Endothelial cell of umbilical vein (primary cell): ENCODE measurements around the gene ST6GALNAC3. TPM values are rescaled to one million over a fixed set of nuclear protein-coding genes. Genes with fewer than 3 reads are reported as not detected.

Source experiments
- BruUV-seq: library from RNA; stranded (reverse); fragments of 400-500 nt; replicated peaks from 2 replicates; lab custom pipeline; 2021; lab: Mats Ljungman, UMichigan
- CTCF ChIA-PET: fragments of 300-600, 350-600 bp; sonication (Branson Sonifier 250); formaldehyde crosslinking; loops from one replicate; lab custom pipeline; 2021; ENCODE audit warnings: antibody characterized with exemption, inconsistent platforms; lab: Charles Lee
- POLR2A ChIA-PET: fragments of 300-600, 350-600 bp; sonication (Branson Sonifier 250); formaldehyde crosslinking; loops from one replicate; lab custom pipeline; 2021; ENCODE audit warnings: antibody characterized with exemption, inconsistent platforms; lab: Charles Lee
- DNase-seq: peaks from one replicate; pipeline ENCODE4 v3.0.0-alpha.2; 2011; ENCODE audit warnings: low read depth, low spot score
- FAIRE-seq: peaks from 2 replicates; lab custom pipeline; 2011; peaks lifted over from hg19 to GRCh38; lab: Jason Lieb, UNC
- H2AFZ ChIP-seq: 2 replicates; pipeline ENCODE4 v1.6.0; 2012; ENCODE audit warnings: low read depth, low read length, control low read depth, inconsistent platforms
- H3K27ac ChIP-seq: 2 replicates; pipeline ENCODE4 v1.5.1; 2011; ENCODE audit warnings: low read depth, mild to moderate bottlenecking, control low read depth, low read length, moderate library complexity; ENCODE audit not compliant: insufficient read depth
- H3K27me3 ChIP-seq, 2 experiments: 2 replicates each; pipeline versions ENCODE4 v1.6.0 to v1.6.1; 2011; ENCODE audit warnings: low read length in 2 of 2, mixed read lengths in 1 of 2; ENCODE audit not compliant: control insufficient read depth in 2 of 2, insufficient read depth in 2 of 2
- H3K36me3 ChIP-seq, 2 experiments: 2 replicates in 1 of 2; 3 replicates in 1 of 2; pipeline ENCODE4 v1.5.1; 2011; ENCODE audit warnings: low read length in 2 of 2, mild to moderate bottlenecking in 1 of 2, moderate library complexity in 1 of 2; ENCODE audit not compliant: control insufficient read depth in 2 of 2, insufficient read depth in 2 of 2; ENCODE audit errors: extremely low read depth in 1 of 2
- H3K4me1 ChIP-seq: 3 replicates; pipeline ENCODE4 v1.5.1; 2011; ENCODE audit warnings: mild to moderate bottlenecking, low read length; ENCODE audit not compliant: control insufficient read depth, insufficient read depth; ENCODE audit errors: extremely low read depth
- H3K4me2 ChIP-seq: 2 replicates; pipeline ENCODE4 v1.6.1; 2011; ENCODE audit warnings: low read length, control low read depth, mixed read lengths; ENCODE audit not compliant: insufficient read depth
- H3K4me3 ChIP-seq, 3 experiments: fragments of 200-600 bp in 1 of 3; sonication (generic), shearing (Covaris generic) in 1 of 3; replicated peaks in 1 of 3; 2 replicates each; pipeline ENCODE4 v1.5.1; 2011 to 2016; ENCODE audit warnings: control low read depth in 3 of 3, low read length in 3 of 3, mild to moderate bottlenecking in 2 of 3, inconsistent platforms in 1 of 3, low read depth in 1 of 3, moderate library complexity in 1 of 3; ENCODE audit not compliant: insufficient read depth in 1 of 3
- H3K79me2 ChIP-seq: 2 replicates; pipeline ENCODE4 v1.6.0; 2012; ENCODE audit warnings: low read length, inconsistent platforms; ENCODE audit not compliant: control insufficient read depth, insufficient read depth
- H3K9ac ChIP-seq: replicated peaks from 2 replicates; pipeline ENCODE3; 2011; ENCODE audit warnings: low read length, control low read depth; ENCODE audit not compliant: insufficient read depth; ENCODE audit errors: extremely low read depth
- H3K9me1 ChIP-seq: replicated peaks from 3 replicates; pipeline ENCODE4 v1.6.0; 2011; ENCODE audit warnings: mild to moderate bottlenecking, low read length; ENCODE audit not compliant: control insufficient read depth, insufficient read depth; ENCODE audit errors: extremely low read depth
- H3K9me3 ChIP-seq: replicated peaks from 2 replicates; pipeline ENCODE4 v1.5.1; 2012; ENCODE audit warnings: low read length, inconsistent platforms; ENCODE audit not compliant: control insufficient read depth, insufficient read depth
- H4K20me1 ChIP-seq: replicated peaks from 2 replicates; pipeline ENCODE3; 2011; ENCODE audit warnings: mild to moderate bottlenecking, low read length; ENCODE audit not compliant: control insufficient read depth, insufficient read depth; ENCODE audit errors: extremely low read depth
- EZH2 ChIP-seq: IDR thresholded peaks from 2 replicates; pipeline ENCODE4 v1.6.1; 2012; ENCODE audit warnings: borderline replicate concordance, low read depth, mild to moderate bottlenecking, moderate library complexity, low read length, inconsistent platforms; ENCODE audit not compliant: severe bottlenecking
- FOS ChIP-seq: IDR thresholded peaks from 2 replicates; pipeline ENCODE4 v1.6.1; 2011; ENCODE audit warnings: mild to moderate bottlenecking, low read length, moderate library complexity, borderline replicate concordance; ENCODE audit not compliant: insufficient read depth
- GATA2 ChIP-seq: IDR thresholded peaks from 2 replicates; pipeline ENCODE4 v1.7.0; 2011; ENCODE audit warnings: low read depth, mild to moderate bottlenecking, moderate library complexity, mixed read lengths, low read length; ENCODE audit not compliant: insufficient read length, insufficient read depth
- JUN ChIP-seq: IDR thresholded peaks from 2 replicates; pipeline ENCODE4 v1.6.1; 2011; ENCODE audit warnings: borderline replicate concordance, low read depth; ENCODE audit not compliant: insufficient read length, insufficient read depth
- MAX ChIP-seq: IDR thresholded peaks from 2 replicates; pipeline ENCODE4 v1.6.1; 2011; ENCODE audit not compliant: insufficient read depth, insufficient read length
- MYC ChIP-seq: IDR thresholded peaks from one replicate; pipeline ENCODE4 v1.6.1; 2011; ENCODE audit warnings: mild to moderate bottlenecking, low read depth, low read length
- POLR2A ChIP-seq: IDR thresholded peaks from 2 replicates; pipeline ENCODE4 v1.6.1; 2012; ENCODE audit warnings: low read depth, mild to moderate bottlenecking, control low read depth, low read length
- POLR2AphosphoS5 ChIP-seq: IDR thresholded peaks from 2 replicates; pipeline ENCODE4 v1.6.1; 2012; ENCODE audit warnings: low read depth, mild to moderate bottlenecking, control low read depth, low read length, moderate library complexity; ENCODE audit not compliant: insufficient read depth
- dilution Hi-C: fragments of 300-500 bp; cut with MboI; formaldehyde crosslinking; loops from one replicate; pipeline ENCODE4 v1.15.0; 2019; ENCODE audit warnings: low sequenced_read_pairs; ENCODE audit not compliant: extremely low pct_ligation_motif_present
- intact Hi-C: fragments of 100-400 bp; cut with micrococcal nuclease; formaldehyde crosslinking; loops from one replicate; pipeline ENCODE4 v1.10.0; 2022
- polyA plus RNA-seq, 4 experiments: library from polyadenylated mRNA; depleted of rRNA in 3 of 4; stranded (reverse) in 3 of 4; unstranded in 1 of 4; fragments of >200 nt; gene quantifications; 2 replicates each; pipeline versions ENCODE4 v1.2.1 to v1.2.3, GENCODE V29; 2011 to 2012; ENCODE audit warnings: missing spikeins in 1 of 4
- total RNA-seq: library from RNA; stranded (reverse); gene quantifications from 2 replicates; pipeline ENCODE4 v1.2.3, GENCODE V29; 2021
- TF ChIP-seq, protein P1 (sequence below), 2 donors: IDR thresholded peaks; 1 replicate in 1 of 2; 2 replicates in 1 of 2; pipeline ENCODE4 v1.5.1; 2011; ENCODE audit warnings: low read length in 2 of 2, mild to moderate bottlenecking in 2 of 2, moderate library complexity in 2 of 2, control low read depth in 1 of 2, inconsistent platforms in 1 of 2, low read depth in 1 of 2; ENCODE audit not compliant: insufficient read depth in 1 of 2; ENCODE audit errors: extremely low read depth in 1 of 2

The ST6GALNAC3 gene
- total and polyA plus RNA-seq, 2 donors (not counting 3 experiments of a cell fraction or from before 2014, with no cell fraction given) = 7.6 to 48.3 TPM

GRCh38 chr1:76237211-76237610 is 162.7 kb downstream of the ST6GALNAC3 start:
- no peaks in the 10 kb centered on the region for H4K20me1 ChIP-seq
- H3K9me3 ChIP-seq = no peaks in the 10 kb centered on the region
- no peak overlapping the region for H3K9ac ChIP-seq
- H3K4me3 ChIP-seq = no peak overlapping the region
- ChIA-PET CTCF (no interaction called here), POLR2A (no interaction called here)
- no peaks in the 10 kb centered on the region for H3K4me1 ChIP-seq
- H3K79me2 ChIP-seq = no peaks in the 10 kb centered on the region
- FAIRE-seq (no peak), DNase-seq (no peak)
- H3K4me2 ChIP-seq = no peak overlapping the region
- dilution Hi-C loops (no loop called here), intact Hi-C loops (no loop called here)
- H2AFZ ChIP-seq = no peak overlapping the region
- no TSS peak for BruUV-seq
- H3K9me1 ChIP-seq = no peaks in the 10 kb centered on the region
- H3K27ac ChIP-seq = no peak overlapping the region
- TF ChIP-seq, protein P1, sequence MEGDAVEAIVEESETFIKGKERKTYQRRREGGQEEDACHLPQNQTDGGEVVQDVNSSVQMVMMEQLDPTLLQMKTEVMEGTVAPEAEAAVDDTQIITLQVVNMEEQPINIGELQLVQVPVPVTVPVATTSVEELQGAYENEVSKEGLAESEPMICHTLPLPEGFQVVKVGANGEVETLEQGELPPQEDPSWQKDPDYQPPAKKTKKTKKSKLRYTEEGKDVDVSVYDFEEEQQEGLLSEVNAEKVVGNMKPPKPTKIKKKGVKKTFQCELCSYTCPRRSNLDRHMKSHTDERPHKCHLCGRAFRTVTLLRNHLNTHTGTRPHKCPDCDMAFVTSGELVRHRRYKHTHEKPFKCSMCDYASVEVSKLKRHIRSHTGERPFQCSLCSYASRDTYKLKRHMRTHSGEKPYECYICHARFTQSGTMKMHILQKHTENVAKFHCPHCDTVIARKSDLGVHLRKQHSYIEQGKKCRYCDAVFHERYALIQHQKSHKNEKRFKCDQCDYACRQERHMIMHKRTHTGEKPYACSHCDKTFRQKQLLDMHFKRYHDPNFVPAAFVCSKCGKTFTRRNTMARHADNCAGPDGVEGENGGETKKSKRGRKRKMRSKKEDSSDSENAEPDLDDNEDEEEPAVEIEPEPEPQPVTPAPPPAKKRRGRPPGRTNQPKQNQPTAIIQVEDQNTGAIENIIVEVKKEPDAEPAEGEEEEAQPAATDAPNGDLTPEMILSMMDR (IDR thresholded peaks at IDR 0.05; ENCODE audit: extremely low read depth in 1 of 2, insufficient read depth in 1 of 2, low read depth in 1 of 2, low read length in 2 of 2) = no peak
- TF ChIP-seq FOS = no peak
- H3K36me3 ChIP-seq = no peaks in the 10 kb centered on the region
- H3K27me3 ChIP-seq = no peaks in the 10 kb centered on the region

DNA sequence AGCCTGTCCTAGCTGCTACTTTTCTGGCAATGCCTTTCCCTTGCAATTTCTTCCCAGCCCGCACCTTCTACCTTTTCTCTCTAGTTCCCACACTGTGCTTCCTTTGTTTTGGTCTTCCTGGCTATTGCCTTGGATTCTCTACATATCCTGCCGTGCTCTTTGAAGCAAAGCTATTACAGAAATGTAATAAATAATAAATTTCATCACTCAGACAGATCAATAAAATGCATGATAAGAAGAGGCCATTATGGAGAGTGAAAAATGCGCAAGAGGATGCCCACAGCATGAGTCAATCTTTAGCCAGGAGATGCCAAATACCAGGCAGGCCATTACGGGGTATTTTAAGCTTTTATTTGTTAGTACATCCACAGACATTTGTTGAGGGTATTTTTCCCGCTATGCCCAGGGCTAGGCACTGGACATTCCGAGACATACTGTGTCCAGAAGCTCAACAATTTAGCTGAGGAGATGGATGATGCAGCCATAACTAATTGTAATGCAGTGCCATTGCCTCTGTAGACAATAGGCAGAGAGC is 163.6 kb downstream of the ST6GALNAC3 start:
- no TSS peak for BruUV-seq
- H3K4me3 ChIP-seq = no peak overlapping the region
- no peak for DNase-seq
- dilution Hi-C loops (no loop called here), intact Hi-C loops (no loop called here)
- H3K27me3 ChIP-seq = no peaks in the 10 kb centered on the region
- no peak overlapping the region for H3K4me2 ChIP-seq
- ChIA-PET CTCF (no interaction called here), POLR2A (no interaction called here)
- H3K79me2 ChIP-seq = no peaks in the 10 kb centered on the region
- H3K27ac ChIP-seq = no peak overlapping the region
- no peaks in the 10 kb centered on the region for H3K4me1 ChIP-seq
- H3K9me1 ChIP-seq = no peaks in the 10 kb centered on the region
- no peak overlapping the region for H3K9ac ChIP-seq
- no peaks in the 10 kb centered on the region for H4K20me1 ChIP-seq
- H3K36me3 ChIP-seq = no peaks in the 10 kb centered on the region
- no peak for FAIRE-seq
- H3K9me3 ChIP-seq = no peaks in the 10 kb centered on the region
- TF ChIP-seq MAX (no peak), POLR2A (no peak), POLR2AphosphoS5 (no peak), GATA2 (no peak), EZH2 (no peak), JUN (no peak), MYC (no peak), FOS (no peak)
- TF ChIP-seq, protein P1 (IDR thresholded peaks at IDR 0.05; ENCODE audit: extremely low read depth in 1 of 2, insufficient read depth in 1 of 2, low read depth in 1 of 2, low read length in 2 of 2) = no peak
- H2AFZ ChIP-seq = no peak overlapping the region
